Stimulated activated CD8-positive, alpha-beta memory T cell treated with anti-CD3 and anti-CD28 coated beads, Interleukin-15, amount 100 ng/mL, for 48 hours (primary cell): Measurements from ENCODE around the gene KIF5A.

ENCODE experiments used
- DNase-seq, 2 donors: peaks; one replicate each; pipeline ENCODE4 v3.0.0-alpha.2; 2020; ENCODE audit warnings: low read depth in 2 of 2

Gene KIF5A

GRCh38 chr12:57632073-57632957 lies 82.5 kb downstream of the KIF5A start:
- DNase-seq: no peak

GRCh38 chr12:57632958-57633840 lies 83.4 kb downstream of the KIF5A start, which contains the start of gene B4GALNT1:
Gene B4GALNT1, minus strand, starts transcription at chr12:57633201. Its CDS starts 1,069 bp downstream, at chr12:57632132.
- peak; percentile 48 to 51 for DNase-seq
